Upper lobe of left lung (tissue), 4 donors: ENCODE measurements around the gene REPIN1.

Experiments used
- EP300 ChIP-seq, 4 donors: sonication (generic); formaldehyde crosslinking; IDR thresholded peaks; one replicate each; pipeline ENCODE4 v1.5.1; 2017; ENCODE audit warnings: antibody characterized with exemption in 4 of 4, control low read depth in 2 of 4
- TF ChIP-seq, protein P1 (sequence below), 6 experiments: fragments of 450-650 bp in 4 of 6; fragments of 200-600 bp in 2 of 6; sonication (generic) in 2 of 6; IDR thresholded peaks; one replicate each; pipeline ENCODE4 v1.5.1; 2016 to 2019; ENCODE audit warnings: antibody characterized with exemption in 6 of 6

DNA sequence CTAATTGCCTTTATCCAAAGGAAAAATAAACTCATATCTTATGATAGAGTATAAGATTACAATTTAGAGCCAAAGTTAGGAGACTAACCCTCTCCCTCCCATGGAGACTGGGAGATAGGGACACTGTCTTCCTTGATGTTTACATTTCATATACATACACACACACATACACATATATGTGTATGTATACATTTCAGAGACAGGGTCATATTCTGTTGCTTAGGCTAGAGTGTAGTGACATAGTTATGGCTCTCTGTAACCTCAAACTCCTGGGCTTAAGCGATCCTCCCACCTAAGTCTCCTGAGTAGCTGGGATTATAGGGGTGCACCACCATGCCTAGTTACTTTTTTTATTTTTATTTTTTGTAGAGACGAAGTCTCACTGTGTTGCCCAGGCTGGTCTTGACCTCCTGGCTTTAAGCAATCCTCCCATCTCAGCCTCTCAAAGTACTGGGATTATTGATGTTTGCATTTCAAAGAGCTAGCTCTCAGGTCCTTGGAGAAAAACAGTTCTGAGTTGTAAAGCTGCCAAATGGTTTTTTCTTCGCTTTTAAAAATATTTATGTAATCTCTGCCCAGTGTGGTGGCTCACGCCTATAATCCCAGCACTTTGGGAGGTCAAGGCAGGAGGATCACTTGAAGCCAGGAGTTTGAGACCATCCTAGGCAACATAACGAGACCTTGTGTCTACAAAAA lies 8.1 kb upstream of the REPIN1 start:
- no peak for TF ChIP-seq EP300 (IDR thresholded peaks at IDR 0.05)
- TF ChIP-seq, protein P1, sequence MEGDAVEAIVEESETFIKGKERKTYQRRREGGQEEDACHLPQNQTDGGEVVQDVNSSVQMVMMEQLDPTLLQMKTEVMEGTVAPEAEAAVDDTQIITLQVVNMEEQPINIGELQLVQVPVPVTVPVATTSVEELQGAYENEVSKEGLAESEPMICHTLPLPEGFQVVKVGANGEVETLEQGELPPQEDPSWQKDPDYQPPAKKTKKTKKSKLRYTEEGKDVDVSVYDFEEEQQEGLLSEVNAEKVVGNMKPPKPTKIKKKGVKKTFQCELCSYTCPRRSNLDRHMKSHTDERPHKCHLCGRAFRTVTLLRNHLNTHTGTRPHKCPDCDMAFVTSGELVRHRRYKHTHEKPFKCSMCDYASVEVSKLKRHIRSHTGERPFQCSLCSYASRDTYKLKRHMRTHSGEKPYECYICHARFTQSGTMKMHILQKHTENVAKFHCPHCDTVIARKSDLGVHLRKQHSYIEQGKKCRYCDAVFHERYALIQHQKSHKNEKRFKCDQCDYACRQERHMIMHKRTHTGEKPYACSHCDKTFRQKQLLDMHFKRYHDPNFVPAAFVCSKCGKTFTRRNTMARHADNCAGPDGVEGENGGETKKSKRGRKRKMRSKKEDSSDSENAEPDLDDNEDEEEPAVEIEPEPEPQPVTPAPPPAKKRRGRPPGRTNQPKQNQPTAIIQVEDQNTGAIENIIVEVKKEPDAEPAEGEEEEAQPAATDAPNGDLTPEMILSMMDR (IDR thresholded peaks at IDR 0.05) = no peak
